H9 (cell line): ENCODE measurements around the gene EOGT. TPM values are rescaled to one million over a fixed set of nuclear protein-coding genes. Genes with fewer than 3 reads are reported as not detected.

Experiments
- DNase-seq: peaks from one replicate; pipeline ENCODE4 v3.0.0-alpha.2; 2017
- H2AFZ ChIP-seq: one replicate; pipeline ENCODE4 v1.6.1; 2013; ENCODE audit warnings: mild to moderate bottlenecking, low read length, control low read depth, moderate library complexity
- H2AK5ac ChIP-seq: 2 replicates; pipeline ENCODE4 v1.6.1; 2013; ENCODE audit warnings: low read length, control low read depth, mixed read lengths; ENCODE audit not compliant: insufficient read length
- H2BK120ac ChIP-seq: one replicate; pipeline ENCODE4 v1.6.1; 2013; ENCODE audit warnings: low read depth, mild to moderate bottlenecking, low read length, control low read depth, inconsistent platforms; ENCODE audit not compliant: poor library complexity, severe bottlenecking
- H2BK12ac ChIP-seq: 2 replicates; pipeline ENCODE4 v1.6.1; 2013; ENCODE audit warnings: low read length, control low read depth, mixed read lengths, low read depth; ENCODE audit not compliant: insufficient read length
- H2BK15ac ChIP-seq: 2 replicates; pipeline ENCODE4 v1.6.1; 2013; ENCODE audit warnings: low read depth, low read length, control low read depth
- H2BK20ac ChIP-seq: one replicate; pipeline ENCODE4 v1.6.1; 2013; ENCODE audit warnings: low read depth, mild to moderate bottlenecking, low read length, control low read depth, inconsistent platforms; ENCODE audit not compliant: poor library complexity, severe bottlenecking
- H2BK5ac ChIP-seq: 2 replicates; pipeline ENCODE4 v1.6.1; 2013; ENCODE audit warnings: low read length, control low read depth, mixed read lengths; ENCODE audit not compliant: insufficient read length
- H3K14ac ChIP-seq: 2 replicates; pipeline ENCODE4 v1.6.1; 2013; ENCODE audit warnings: low read length, control low read depth; ENCODE audit not compliant: insufficient read depth
- H3K18ac ChIP-seq: 2 replicates; pipeline ENCODE4 v1.6.1; 2013; ENCODE audit warnings: low read depth, mild to moderate bottlenecking, mixed read lengths, low read length, control low read depth; ENCODE audit not compliant: insufficient read length
- H3K23ac ChIP-seq: 2 replicates; pipeline ENCODE4 v1.6.1; 2013; ENCODE audit warnings: low read length, control low read depth, mixed read lengths, low read depth; ENCODE audit not compliant: insufficient read length
- H3K23me2 ChIP-seq: 2 replicates; pipeline ENCODE4 v1.6.1; 2013; ENCODE audit warnings: low read depth, mild to moderate bottlenecking, mixed read lengths, low read length, control low read depth; ENCODE audit not compliant: insufficient read length, poor library complexity, severe bottlenecking
- H3K27ac ChIP-seq: 2 replicates; pipeline ENCODE4 v1.5.1; 2013; ENCODE audit warnings: low read length, control low read depth, mixed read lengths, low read depth; ENCODE audit not compliant: insufficient read length
- H3K27me3 ChIP-seq: 2 replicates; pipeline ENCODE4 v1.6.1; 2013; ENCODE audit warnings: low read length, control low read depth, inconsistent platforms; ENCODE audit not compliant: insufficient read depth
- H3K4ac ChIP-seq: 2 replicates; pipeline ENCODE4 v1.6.1; 2013; ENCODE audit warnings: low read depth, mild to moderate bottlenecking, control low read depth, inconsistent platforms, low read length, moderate library complexity
- H3K4me1 ChIP-seq: 2 replicates; pipeline ENCODE4 v1.6.1; 2013; ENCODE audit warnings: low read length, control low read depth, inconsistent platforms; ENCODE audit not compliant: insufficient read depth
- H3K4me2 ChIP-seq: 2 replicates; pipeline ENCODE4 v1.6.1; 2013; ENCODE audit warnings: low read length, control low read depth, mixed read lengths; ENCODE audit not compliant: insufficient read length, insufficient read depth
- H3K56ac ChIP-seq: 2 replicates; pipeline ENCODE4 v1.6.1; 2013; ENCODE audit warnings: low read depth, mild to moderate bottlenecking, mixed read lengths, low read length, control low read depth; ENCODE audit not compliant: insufficient read length
- H3K79me1 ChIP-seq: 2 replicates; pipeline ENCODE4 v1.6.1; 2013; ENCODE audit warnings: low read depth, mild to moderate bottlenecking, moderate library complexity, low read length, control low read depth, inconsistent platforms; ENCODE audit not compliant: insufficient read depth, poor library complexity, severe bottlenecking
- H3K79me2 ChIP-seq: 2 replicates; pipeline ENCODE4 v1.6.1; 2013; ENCODE audit warnings: low read length, control low read depth, inconsistent platforms; ENCODE audit not compliant: insufficient read depth
- H3K9ac ChIP-seq: 2 replicates; pipeline ENCODE4 v1.6.1; 2013; ENCODE audit warnings: low read length, control low read depth, mixed read lengths; ENCODE audit not compliant: insufficient read length; ENCODE audit errors: extremely low read depth
- H3K9me3 ChIP-seq: one replicate; pipeline ENCODE4 v1.6.1; 2013; ENCODE audit warnings: low read depth, low read length, inconsistent platforms; ENCODE audit not compliant: control insufficient read depth
- H3T11ph ChIP-seq: one replicate; pipeline ENCODE4 v1.6.1; 2013; ENCODE audit warnings: mild to moderate bottlenecking, low read length, control low read depth, inconsistent platforms
- H4K20me1 ChIP-seq: one replicate; pipeline ENCODE4 v1.6.1; 2013; ENCODE audit not compliant: control insufficient read depth, insufficient read length, insufficient read depth
- H4K5ac ChIP-seq: 2 replicates; pipeline ENCODE4 v1.6.1; 2013; ENCODE audit warnings: low read depth, mild to moderate bottlenecking, mixed read lengths, low read length, control low read depth; ENCODE audit not compliant: insufficient read length
- H4K8ac ChIP-seq: replicated peaks from 2 replicates; pipeline ENCODE4 v1.6.1; 2013; ENCODE audit warnings: low read length, control low read depth, mixed read lengths, low read depth; ENCODE audit not compliant: insufficient read length
- H4K91ac ChIP-seq: 2 replicates; pipeline ENCODE4 v1.6.1; 2013; ENCODE audit warnings: low read depth, mild to moderate bottlenecking, moderate library complexity, mixed read lengths, low read length, control low read depth; ENCODE audit not compliant: insufficient read length
- H3K27ac Mint-ChIP-seq, 3 experiments: 2 replicates in 2 of 3; 3 replicates in 1 of 3; pipeline ENCODE4 v1.8.0; 2020 to 2021; ENCODE audit warnings: mixed read lengths in 3 of 3, mild to moderate bottlenecking in 1 of 3, moderate library complexity in 1 of 3
- H3K27me3 Mint-ChIP-seq: 2 replicates; pipeline ENCODE4 v1.8.0; 2021; ENCODE audit warnings: low read depth, mild to moderate bottlenecking, moderate library complexity, mixed read lengths
- H3K36me3 Mint-ChIP-seq, 3 experiments: 2 replicates in 2 of 3; 3 replicates in 1 of 3; pipeline ENCODE4 v1.8.0; 2020 to 2021; ENCODE audit warnings: low read depth in 3 of 3, mixed read lengths in 3 of 3; ENCODE audit not compliant: insufficient read depth in 1 of 3
- H3K4me1 Mint-ChIP-seq, 2 experiments: 2 replicates each; pipeline ENCODE4 v1.8.0; 2020; ENCODE audit warnings: mixed read lengths in 2 of 2
- H3K4me3 Mint-ChIP-seq, 2 experiments: 2 replicates in 1 of 2; 3 replicates in 1 of 2; pipeline ENCODE4 v1.8.0; 2020 to 2021; ENCODE audit warnings: mild to moderate bottlenecking in 2 of 2, mixed read lengths in 2 of 2, moderate library complexity in 1 of 2
- H3K9me3 Mint-ChIP-seq, 2 experiments: 2 replicates in 1 of 2; 3 replicates in 1 of 2; pipeline ENCODE4 v1.8.0; 2020; ENCODE audit warnings: mild to moderate bottlenecking in 2 of 2, mixed read lengths in 2 of 2, moderate library complexity in 1 of 2
- WGBS: extraction: QIAGEN DNeasy Blood & Tissue Kit; methylation state at CpG from one replicate; pipeline ENCODE4 v1.1.7; 2013; ENCODE audit warnings: missing lambda C conversion rate, low lambda C conversion rate, mixed read lengths; ENCODE audit not compliant: insufficient read length; ENCODE audit errors: extremely low coverage; 5-methylcytosine and 5-hydroxymethylcytosine counted together
- total RNA-seq: library from RNA; stranded (reverse); gene quantifications from 2 replicates; pipeline ENCODE4 v1.2.1, GENCODE V29; 2021
- TF ChIP-seq, protein P1 (sequence below): fragments of 200-600 bp; sonication (generic); conservative IDR thresholded peaks from 3 replicates; pipeline ENCODE4 v1.8.0; 2021; ENCODE audit warnings: antibody characterized with exemption, mild to moderate bottlenecking

EOGT gene
- total RNA-seq, 1 experiment from 2014 or later, result 30.5 TPM

DNA sequence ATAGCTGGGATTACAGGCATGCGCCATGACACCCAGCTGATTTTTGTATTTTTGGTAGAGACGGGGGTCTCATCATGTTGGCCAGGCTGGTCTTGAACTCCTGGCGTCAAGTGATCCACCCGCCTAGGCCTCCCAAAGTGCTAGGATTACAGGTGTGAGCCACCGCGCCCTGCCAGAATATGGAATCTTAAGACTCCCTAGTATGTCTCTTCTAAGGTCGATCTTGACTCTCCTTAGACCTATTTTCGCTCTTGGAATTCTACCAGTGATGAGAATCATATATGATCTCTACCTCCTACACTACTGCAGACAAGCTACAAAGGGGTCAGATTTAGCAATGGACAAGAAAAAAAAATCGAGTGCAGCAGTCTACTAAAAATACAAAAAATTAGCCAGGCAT lies 19.3 kb upstream of the EOGT start:
- Histone ChIP-seq H2BK15ac (no peak overlapping the region), H2AK5ac (no peak overlapping the region), H2BK12ac (no peak overlapping the region), H3K18ac (no peak overlapping the region), H4K91ac (no peak overlapping the region), H3K27ac (no peak overlapping the region), H3K14ac (no peak overlapping the region), H3K4me1 (no peaks in the 10 kb centered on the region), H2AFZ (no peak overlapping the region), H4K20me1 (no peaks in the 10 kb centered on the region), H4K5ac (no peak overlapping the region), H3K4me2 (no peak overlapping the region), H3K9ac (no peak overlapping the region), H3K23ac (no peak overlapping the region), H2BK20ac (no peak overlapping the region), H3K79me1 (no peaks in the 10 kb centered on the region), H3K27me3 (no peaks in the 10 kb centered on the region), H3K9me3 (no peaks in the 10 kb centered on the region), H4K8ac (no peak overlapping the region), H3T11ph (no peak overlapping the region), H3K56ac (no peak overlapping the region), H2BK5ac (no peak overlapping the region), H3K4ac (no peak overlapping the region), H3K79me2 (no peaks in the 10 kb centered on the region), H3K23me2 (no peaks in the 10 kb centered on the region), H2BK120ac (no peak overlapping the region)
- TF ChIP-seq, protein P1, sequence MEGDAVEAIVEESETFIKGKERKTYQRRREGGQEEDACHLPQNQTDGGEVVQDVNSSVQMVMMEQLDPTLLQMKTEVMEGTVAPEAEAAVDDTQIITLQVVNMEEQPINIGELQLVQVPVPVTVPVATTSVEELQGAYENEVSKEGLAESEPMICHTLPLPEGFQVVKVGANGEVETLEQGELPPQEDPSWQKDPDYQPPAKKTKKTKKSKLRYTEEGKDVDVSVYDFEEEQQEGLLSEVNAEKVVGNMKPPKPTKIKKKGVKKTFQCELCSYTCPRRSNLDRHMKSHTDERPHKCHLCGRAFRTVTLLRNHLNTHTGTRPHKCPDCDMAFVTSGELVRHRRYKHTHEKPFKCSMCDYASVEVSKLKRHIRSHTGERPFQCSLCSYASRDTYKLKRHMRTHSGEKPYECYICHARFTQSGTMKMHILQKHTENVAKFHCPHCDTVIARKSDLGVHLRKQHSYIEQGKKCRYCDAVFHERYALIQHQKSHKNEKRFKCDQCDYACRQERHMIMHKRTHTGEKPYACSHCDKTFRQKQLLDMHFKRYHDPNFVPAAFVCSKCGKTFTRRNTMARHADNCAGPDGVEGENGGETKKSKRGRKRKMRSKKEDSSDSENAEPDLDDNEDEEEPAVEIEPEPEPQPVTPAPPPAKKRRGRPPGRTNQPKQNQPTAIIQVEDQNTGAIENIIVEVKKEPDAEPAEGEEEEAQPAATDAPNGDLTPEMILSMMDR, result no peak
- Mint-ChIP-seq H3K4me3 (no peak overlapping the region), H3K4me1 (no peaks in the 10 kb centered on the region), H3K9me3 (no peaks in the 10 kb centered on the region), H3K27me3 (no peaks in the 10 kb centered on the region), H3K27ac (no peak overlapping the region), H3K36me3 (peaks cover 11 to 69% (median 44%) of the 10 kb centered on the region in 3 experiments)
- no CpG with 5 or more reads among the region's 9 CpGs for WGBS
- no peak for DNase-seq
